GM12878 (cell line): ENCODE data around the gene P2RX4. TPM values are rescaled to one million over a fixed set of nuclear protein-coding genes. Genes with fewer than 3 reads are reported as not detected.

Source experiments
- ATAC-seq: fragments of 200-7000 bp; cut with Tn5 transposase; 3 replicates; pipeline ENCODE4 v1.9.1; 2020; ENCODE audit warnings: mild to moderate bottlenecking, moderate library complexity
- BruUV-seq: library from RNA; stranded (reverse); fragments of 400-500 nt; replicated peaks from 2 replicates; lab custom pipeline; 2021; lab: Mats Ljungman, UMichigan
- CTCF ChIA-PET: fragments of 300-600 bp; sonication (Branson Sonifier 250); formaldehyde crosslinking; extraction: SDS; loops from one replicate; lab custom pipeline; 2021; ENCODE audit warnings: inconsistent platforms; lab: Yijun Ruan, JAX
- POLR2A ChIA-PET: fragments of 350-600 bp; formaldehyde crosslinking; extraction: SDS; loops from one replicate; lab custom pipeline; 2021; ENCODE audit warnings: inconsistent platforms; lab: Charles Lee
- RAD21 ChIA-PET: fragments of 300-600 bp; sonication (Branson Sonifier 250); formaldehyde crosslinking; loops from one replicate; lab custom pipeline; 2023; ENCODE audit warnings: antibody characterized with exemption; ENCODE audit not compliant: unreplicated experiment; lab: Charles Lee
- SMC1A ChIA-PET: fragments of 300-600 bp; sonication (Branson Sonifier 250); formaldehyde crosslinking; loops from one replicate; lab custom pipeline; 2023; ENCODE audit not compliant: unreplicated experiment, uncharacterized antibody; lab: Charles Lee
- DNase-seq: peaks from one replicate; pipeline ENCODE4 v3.0.0-alpha.2; 2011; ENCODE audit warnings: low read depth, low spot score
- FAIRE-seq: peaks from 3 replicates; lab custom pipeline; 2011; peaks lifted over from hg19 to GRCh38; lab: Jason Lieb, UNC
- H2AFZ ChIP-seq: 2 replicates; pipeline ENCODE4 v1.6.0; 2011; ENCODE audit warnings: low read depth, low read length, control low read depth; ENCODE audit not compliant: control insufficient read depth
- H3K27ac ChIP-seq: 2 replicates; pipeline ENCODE4 v1.5.1; 2011; ENCODE audit warnings: control low read depth; ENCODE audit not compliant: control insufficient read depth, insufficient read depth
- H3K27me3 ChIP-seq, 2 experiments: replicated peaks in 1 of 2; 2 replicates each; pipeline versions ENCODE4 v1.6.0 to v1.6.1; 2011; ENCODE audit warnings: low read length in 1 of 2; ENCODE audit not compliant: control insufficient read depth in 2 of 2, insufficient read depth in 2 of 2
- H3K36me3 ChIP-seq, 2 experiments: 2 replicates each; pipeline ENCODE4 v1.5.1; 2011; ENCODE audit warnings: low read length in 1 of 2; ENCODE audit not compliant: control insufficient read depth in 2 of 2, insufficient read depth in 2 of 2
- H3K4me1 ChIP-seq: 2 replicates; pipeline ENCODE4 v1.6.1; 2011; ENCODE audit warnings: mild to moderate bottlenecking, low read length, moderate library complexity, mixed read lengths; ENCODE audit not compliant: control insufficient read depth, insufficient read depth
- H3K4me2 ChIP-seq: 2 replicates; pipeline ENCODE4 v1.6.0; 2011; ENCODE audit warnings: control low read depth; ENCODE audit not compliant: control insufficient read depth, insufficient read depth
- H3K4me3 ChIP-seq: fragments of 200-600 bp; sonication (generic); 2 replicates; pipeline ENCODE4 v1.5.1; 2016
- H3K79me2 ChIP-seq: 2 replicates; pipeline ENCODE4 v1.6.0; 2011; ENCODE audit warnings: low read length; ENCODE audit not compliant: control insufficient read depth, insufficient read depth
- H3K9ac ChIP-seq: 2 replicates; pipeline ENCODE4 v1.8.0; 2011; ENCODE audit warnings: low read length, control low read depth, mixed read lengths; ENCODE audit not compliant: control insufficient read depth, insufficient read depth
- H3K9me3 ChIP-seq: replicated peaks from 3 replicates; pipeline ENCODE4 v1.5.1; 2011; ENCODE audit warnings: mild to moderate bottlenecking, low read length; ENCODE audit not compliant: control insufficient read depth, insufficient read depth
- H4K20me1 ChIP-seq: 2 replicates; pipeline ENCODE4 v1.6.0; 2011; ENCODE audit not compliant: control insufficient read depth, insufficient read depth
- BCL11A ChIP-seq: IDR thresholded peaks from 2 replicates; pipeline ENCODE4 v1.6.1; 2011; ENCODE audit warnings: low read depth, low read length
- IRF5 ChIP-seq: fragments of 450-650 bp; IDR thresholded peaks from 2 replicates; pipeline ENCODE4 v1.6.1; 2017; ENCODE audit warnings: borderline replicate concordance
- POLR2A ChIP-seq: IDR thresholded peaks from 2 replicates; pipeline ENCODE4 v1.6.1; 2011; ENCODE audit warnings: low read depth, mild to moderate bottlenecking, low read length
- RBBP5 ChIP-seq: fragments of 200-600 bp; sonication (generic); conservative IDR thresholded peaks from 2 replicates; pipeline ENCODE4 v1.6.1; 2016
- SIX5 ChIP-seq: IDR thresholded peaks from 2 replicates; pipeline ENCODE4 v1.6.1; 2011; ENCODE audit warnings: mild to moderate bottlenecking, low read depth, low read length, moderate library complexity; ENCODE audit not compliant: severe bottlenecking
- SPI1 ChIP-seq: IDR thresholded peaks from 2 replicates; pipeline ENCODE4 v1.6.1; 2011; ENCODE audit warnings: low read depth, mild to moderate bottlenecking, low read length, moderate library complexity, borderline replicate concordance; ENCODE audit not compliant: insufficient read depth
- TCF12 ChIP-seq: IDR thresholded peaks from 2 replicates; pipeline ENCODE4 v1.6.1; 2011; ENCODE audit warnings: low read depth, mild to moderate bottlenecking, low read length
- ZNF622 ChIP-seq: fragments of 450-650 bp; IDR thresholded peaks from 2 replicates; pipeline ENCODE4 v1.6.1; 2017; ENCODE audit warnings: mild to moderate bottlenecking, inconsistent platforms
- WGBS: methylation state at CpG from one replicate; pipeline ENCODE4 v1.1.6; 2016; ENCODE audit warnings: low lambda C conversion rate; ENCODE audit not compliant: insufficient replicate concordance, insufficient coverage; ENCODE audit errors: missing lambda C conversion rate; 5-methylcytosine and 5-hydroxymethylcytosine counted together
- in situ Hi-C: fragments of 300-500 bp; cut with MboI; formaldehyde crosslinking; loops from 9 replicates; pipeline ENCODE4 v1.14.3; 2018; ENCODE audit warnings: mixed read lengths
- intact Hi-C: fragments of 100-400 bp; cut with micrococcal nuclease; formaldehyde crosslinking; loops from one replicate; pipeline ENCODE4 v1.14.2; 2022; ENCODE audit not compliant: unreplicated experiment
- polyA plus RNA-seq, 11 experiments: library from polyadenylated mRNA; depleted of rRNA in 4 of 11; unstranded in 6 of 11; stranded (reverse) in 5 of 11; fragments of >200 nt; fragmentation: Nextera tagmentation in 4 of 11; fragmentation: Illumina TruSeq in 1 of 11; extraction: Ambion mirVana in 4 of 11; extraction: Trizol in 1 of 11; gene quantifications; 1 replicate in 1 of 11; 2 replicates in 10 of 11; pipeline versions ENCODE4 v1.2.1 to v1.2.3, GENCODE V29; 2011 to 2016; ENCODE audit warnings: inconsistent platforms in 2 of 11, missing spikeins in 2 of 11, low read depth in 1 of 11
- total RNA-seq, 4 experiments: library from RNA; depleted of rRNA in 3 of 4; stranded (reverse); fragments of >200 nt in 3 of 4; fragmentation: Illumina TruSeq in 1 of 4; extraction: Trizol in 1 of 4; gene quantifications; 2 replicates each; pipeline versions ENCODE4 v1.2.1 to v1.2.3, GENCODE V29; 2013 to 2021
- TF ChIP-seq, protein P1 (sequence below): IDR thresholded peaks from 2 replicates; pipeline ENCODE4 v1.6.1; 2012; ENCODE audit warnings: low read depth, low read length, improper control_type of control experiment

Gene P2RX4
- total and polyA plus RNA-seq, 10 of the 15 experiments (the other 5 are each of a cell fraction or from before 2014, with no cell fraction given), result 9.0 to 43.4 (median 20.5) TPM

DNA sequence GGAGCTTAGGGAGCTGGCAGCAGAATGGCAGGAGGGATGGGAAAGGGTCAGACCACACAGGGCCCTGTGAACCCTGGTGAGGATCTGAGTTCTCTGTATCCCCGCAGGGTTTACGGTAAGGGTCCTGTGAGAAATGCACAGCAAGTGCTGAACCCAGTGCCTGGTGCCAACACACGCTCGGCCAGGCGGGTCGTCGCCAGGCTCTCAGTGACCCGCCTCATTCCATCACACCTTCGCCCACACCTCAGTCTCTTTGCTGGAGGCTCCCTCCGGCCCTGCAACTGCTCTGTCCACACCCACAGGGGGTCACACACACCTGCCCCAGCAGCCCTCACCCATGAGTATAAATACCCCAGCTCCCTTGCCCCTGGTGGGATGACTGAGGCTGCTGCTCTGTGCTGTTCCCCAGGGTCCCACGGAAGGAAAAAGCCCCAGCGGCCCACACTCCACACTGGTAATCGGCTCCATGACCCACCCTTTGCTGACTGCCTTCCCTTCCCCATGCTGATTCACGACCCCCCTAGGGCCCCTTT lies 63.5 kb downstream of the P2RX4 start (continued):
- TF ChIP-seq, protein P1, sequence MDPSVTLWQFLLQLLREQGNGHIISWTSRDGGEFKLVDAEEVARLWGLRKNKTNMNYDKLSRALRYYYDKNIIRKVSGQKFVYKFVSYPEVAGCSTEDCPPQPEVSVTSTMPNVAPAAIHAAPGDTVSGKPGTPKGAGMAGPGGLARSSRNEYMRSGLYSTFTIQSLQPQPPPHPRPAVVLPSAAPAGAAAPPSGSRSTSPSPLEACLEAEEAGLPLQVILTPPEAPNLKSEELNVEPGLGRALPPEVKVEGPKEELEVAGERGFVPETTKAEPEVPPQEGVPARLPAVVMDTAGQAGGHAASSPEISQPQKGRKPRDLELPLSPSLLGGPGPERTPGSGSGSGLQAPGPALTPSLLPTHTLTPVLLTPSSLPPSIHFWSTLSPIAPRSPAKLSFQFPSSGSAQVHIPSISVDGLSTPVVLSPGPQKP, result no peak
- no peak for TF ChIP-seq ZNF622
- TF ChIP-seq SPI1, result no peak
- TF ChIP-seq TCF12, result no peak
- no peak for TF ChIP-seq IRF5
- no peak for TF ChIP-seq SIX5
- no peak for TF ChIP-seq RBBP5

DNA sequence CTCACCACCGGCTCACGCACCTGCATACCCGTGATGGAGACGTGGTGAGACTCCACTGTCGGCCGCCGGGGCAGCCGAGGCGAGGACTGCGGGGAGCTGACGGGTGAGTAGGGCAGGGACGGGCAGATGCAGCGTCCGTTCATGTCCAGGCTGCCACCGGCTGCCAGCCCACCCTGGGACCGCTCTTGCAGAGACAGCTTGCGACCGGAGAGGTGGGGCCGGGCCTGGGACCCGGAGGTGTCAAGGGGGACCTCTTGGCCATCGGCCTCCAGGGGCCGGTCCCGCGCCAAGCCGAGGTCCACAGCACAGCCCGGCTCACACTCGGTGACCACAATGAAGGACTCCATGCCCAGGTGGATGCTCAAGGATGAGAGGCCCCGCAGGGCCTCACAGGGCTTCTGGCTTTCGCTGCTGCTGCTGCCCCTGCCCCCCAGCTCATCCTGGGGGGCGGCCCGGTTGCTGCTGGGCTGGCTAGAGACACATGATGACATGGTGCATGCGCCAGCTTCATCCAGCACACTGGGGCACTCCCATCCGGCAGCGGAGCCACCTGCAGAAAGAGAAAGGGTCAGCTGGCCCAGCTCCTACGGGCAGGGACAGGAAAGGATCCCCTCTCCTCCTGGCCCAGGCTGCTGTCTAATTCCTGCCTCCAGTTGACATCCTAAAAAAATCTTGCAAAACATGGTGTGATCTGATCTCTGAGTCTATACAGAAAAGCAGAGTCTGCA lies 64.3 kb downstream of the P2RX4 start:
- no peak overlapping the region for H3K9ac ChIP-seq
- BruUV-seq, result no TSS peak
- no peak overlapping the region for H3K4me2 ChIP-seq
- 0 out of 2 replicates have a peak, but pooled peaks have one; percentile 26 for TF ChIP-seq POLR2A
- no peak for TF ChIP-seq BCL11A
- peaks cover 0 to 9% of the 10 kb centered on the region in 2 experiments for H3K36me3 ChIP-seq
- intact Hi-C loops, result no loop called here
- H3K27ac ChIP-seq, result no peak overlapping the region
- no peak overlapping the region for H2AFZ ChIP-seq
- peaks cover 4% of the 10 kb centered on the region for H3K79me2 ChIP-seq
- in situ Hi-C loops, result no loop called here
- peaks cover 4% of the 10 kb centered on the region for H3K4me1 ChIP-seq
- no peak for FAIRE-seq
- POLR2A ChIA-PET, result interaction anchor here (0.6 kb wide), 1 partner anchor 73 kb away, joined by 3 read pairs; no protein-coding TSS in a partner anchor
- no peak for ATAC-seq
- H4K20me1 ChIP-seq, result no peaks in the 10 kb centered on the region
- RAD21 ChIA-PET, result no interaction called here
- SMC1A ChIA-PET, result interaction anchor here (1.2 kb wide), 2 partner anchors 16 to 26 kb away, joined by 3 read pairs; no protein-coding TSS in a partner anchor
- H3K9me3 ChIP-seq, result no peaks in the 10 kb centered on the region
- H3K27me3 ChIP-seq, result no peaks in the 10 kb centered on the region
- DNase-seq, result no peak
- CTCF ChIA-PET, result no interaction called here
- no peak overlapping the region for H3K4me3 ChIP-seq
- WGBS, result 98% methylated on average over 34 of the region's 35 CpGs
